Mammary epithelial cell (primary cell): ENCODE data around the gene SRL.

Source experiments
- EZH2 ChIP-seq: IDR thresholded peaks from 2 replicates; pipeline ENCODE4 v1.6.1; 2012; ENCODE audit warnings: low read length, inconsistent platforms, borderline replicate concordance
- TF ChIP-seq, protein P1 (sequence below), 2 donors: IDR thresholded peaks in 1 of 2; conservative IDR thresholded peaks in 1 of 2; 2 replicates each; pipeline ENCODE4 v1.5.1; 2011 to 2012; ENCODE audit warnings: inconsistent platforms in 2 of 2, low read length in 2 of 2, mild to moderate bottlenecking in 2 of 2, control low read depth in 1 of 2, low read depth in 1 of 2; ENCODE audit not compliant: insufficient read depth in 1 of 2; ENCODE audit errors: extremely low read depth in 1 of 2

DNA sequence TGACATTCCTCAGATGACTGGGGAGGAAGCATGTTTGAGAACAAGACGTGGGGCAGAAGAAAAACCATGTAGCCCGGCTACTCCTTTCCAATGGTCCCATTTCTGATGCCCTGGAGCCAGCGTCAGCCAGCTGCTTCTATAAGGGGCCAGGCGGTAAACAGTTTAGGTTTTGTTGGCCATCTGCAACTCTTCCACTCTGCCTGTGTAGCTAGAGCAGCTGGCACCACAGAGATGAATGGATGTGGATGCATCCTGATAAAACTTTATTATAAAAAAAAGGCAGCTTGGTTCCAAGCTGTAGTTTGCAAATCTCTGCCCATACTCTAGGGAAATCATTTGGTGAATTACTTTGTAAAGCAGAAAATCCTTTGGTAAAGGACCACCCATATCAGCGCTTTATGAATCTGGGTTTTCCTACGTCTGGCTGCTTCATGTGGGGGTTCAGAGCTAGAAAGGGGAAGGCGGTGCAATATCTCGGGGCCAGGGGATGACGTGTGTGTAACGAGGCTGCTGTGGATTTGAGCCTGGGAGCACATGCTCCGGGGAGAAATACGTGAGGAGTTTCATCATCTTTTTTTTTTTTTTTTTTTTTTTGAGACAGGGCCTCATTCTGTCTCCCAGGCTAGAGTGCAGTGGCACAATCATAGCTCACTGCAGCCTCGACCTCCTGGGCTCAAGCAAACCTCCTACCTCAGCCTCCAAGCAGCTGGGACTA, 3.4 kb upstream of the SRL start:
- TF ChIP-seq, protein P1, sequence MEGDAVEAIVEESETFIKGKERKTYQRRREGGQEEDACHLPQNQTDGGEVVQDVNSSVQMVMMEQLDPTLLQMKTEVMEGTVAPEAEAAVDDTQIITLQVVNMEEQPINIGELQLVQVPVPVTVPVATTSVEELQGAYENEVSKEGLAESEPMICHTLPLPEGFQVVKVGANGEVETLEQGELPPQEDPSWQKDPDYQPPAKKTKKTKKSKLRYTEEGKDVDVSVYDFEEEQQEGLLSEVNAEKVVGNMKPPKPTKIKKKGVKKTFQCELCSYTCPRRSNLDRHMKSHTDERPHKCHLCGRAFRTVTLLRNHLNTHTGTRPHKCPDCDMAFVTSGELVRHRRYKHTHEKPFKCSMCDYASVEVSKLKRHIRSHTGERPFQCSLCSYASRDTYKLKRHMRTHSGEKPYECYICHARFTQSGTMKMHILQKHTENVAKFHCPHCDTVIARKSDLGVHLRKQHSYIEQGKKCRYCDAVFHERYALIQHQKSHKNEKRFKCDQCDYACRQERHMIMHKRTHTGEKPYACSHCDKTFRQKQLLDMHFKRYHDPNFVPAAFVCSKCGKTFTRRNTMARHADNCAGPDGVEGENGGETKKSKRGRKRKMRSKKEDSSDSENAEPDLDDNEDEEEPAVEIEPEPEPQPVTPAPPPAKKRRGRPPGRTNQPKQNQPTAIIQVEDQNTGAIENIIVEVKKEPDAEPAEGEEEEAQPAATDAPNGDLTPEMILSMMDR (conservative IDR thresholded peaks at IDR 0.05 in 1 of 2, IDR thresholded peaks at IDR 0.05 in 1 of 2; ENCODE audit: extremely low read depth in 1 of 2, insufficient read depth in 1 of 2, low read depth in 1 of 2, low read length in 2 of 2): no peak
- no peak for TF ChIP-seq EZH2
